GM19397 (cell line): Measurements from ENCODE around the gene PNPLA1.

Experiments used
- ATAC-seq: cut with Tn5 transposase; IDR thresholded peaks from one replicate; pipeline ENCODE4 v1.9.1; 2021; ENCODE audit warnings: mild to moderate bottlenecking, moderate library complexity; ENCODE audit not compliant: unreplicated experiment

The PNPLA1 gene

DNA sequence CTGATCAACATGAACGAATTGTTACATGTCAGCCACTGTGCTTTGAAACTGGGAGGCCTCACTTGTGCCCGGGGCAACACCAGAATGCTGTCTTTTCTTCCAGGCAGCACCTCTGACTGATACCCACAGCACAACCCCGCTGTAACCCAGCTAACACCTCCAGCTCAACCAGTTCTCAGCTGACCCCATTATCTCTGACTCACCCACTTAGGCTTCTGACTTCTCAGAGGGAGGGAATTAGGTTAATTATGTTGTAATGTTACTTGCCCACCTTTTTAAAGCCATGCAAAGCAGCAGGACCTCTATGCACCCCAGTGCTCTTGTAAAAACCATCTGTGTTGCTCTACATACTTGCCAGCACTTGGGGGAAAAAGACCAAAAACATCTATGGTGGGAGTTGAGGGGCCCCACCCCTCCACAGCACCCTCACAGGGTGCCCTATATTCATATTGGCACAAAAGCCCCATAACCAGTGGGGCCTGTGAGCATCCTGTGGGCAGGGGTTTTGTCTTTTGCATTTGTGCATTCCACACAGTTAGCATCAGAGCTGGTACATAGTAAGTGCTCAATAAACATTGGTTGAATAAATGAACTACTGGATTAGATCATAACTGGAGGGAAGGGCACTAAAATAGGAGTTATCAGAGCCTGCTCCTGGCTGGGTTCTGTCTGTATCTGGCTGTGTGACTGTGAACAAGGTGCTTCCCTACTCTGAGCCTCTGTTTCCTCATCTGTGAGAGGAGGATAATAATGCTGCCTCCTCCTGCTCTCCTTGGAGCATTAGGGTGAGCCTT, 44.6 kb downstream of the PNPLA1 start:
- ATAC-seq = no peak

DNA sequence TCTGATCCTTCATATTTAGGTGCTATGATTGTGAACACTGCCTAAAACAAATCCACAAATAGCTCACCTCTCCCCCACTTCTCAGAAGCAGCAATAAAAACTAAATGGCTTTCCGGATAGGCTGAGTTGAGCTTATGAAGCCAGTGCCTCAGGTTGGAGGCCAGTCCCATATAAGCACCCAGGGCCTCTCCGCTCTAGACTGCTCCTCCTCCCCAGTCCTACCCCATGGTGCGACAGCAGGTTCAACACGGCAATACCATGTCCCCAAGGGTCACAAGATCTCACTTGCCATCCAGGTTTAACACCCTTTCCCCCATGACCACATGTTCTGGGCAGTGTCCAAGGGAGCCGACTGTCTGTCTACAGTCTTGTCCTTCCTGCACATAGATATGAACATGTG, 46.1 kb downstream of the PNPLA1 start:
- ATAC-seq = no peak

DNA sequence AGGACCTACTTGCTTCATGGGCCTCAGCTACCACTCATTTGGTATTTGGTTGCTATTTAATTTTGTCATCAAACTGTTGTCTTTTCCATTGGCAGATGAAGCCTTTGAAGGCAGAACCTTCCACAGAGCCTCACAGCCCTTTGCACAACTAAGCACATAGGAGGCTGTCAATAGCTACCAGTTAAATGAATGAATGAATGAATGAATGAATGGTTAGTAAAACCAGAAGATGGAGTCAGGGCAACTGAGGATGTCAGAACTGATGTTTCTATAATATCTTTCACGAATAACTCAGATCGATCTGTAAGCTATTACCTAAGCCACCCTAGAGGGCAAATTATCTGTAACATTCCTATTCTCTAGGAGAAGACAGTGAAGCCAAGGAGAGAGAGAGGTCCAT, 47.8 kb downstream of the PNPLA1 start:
- ATAC-seq = no peak

GRCh38 chr6:36318690-36319435, 49.0 kb downstream of the PNPLA1 start:
- ATAC-seq = no peak

DNA sequence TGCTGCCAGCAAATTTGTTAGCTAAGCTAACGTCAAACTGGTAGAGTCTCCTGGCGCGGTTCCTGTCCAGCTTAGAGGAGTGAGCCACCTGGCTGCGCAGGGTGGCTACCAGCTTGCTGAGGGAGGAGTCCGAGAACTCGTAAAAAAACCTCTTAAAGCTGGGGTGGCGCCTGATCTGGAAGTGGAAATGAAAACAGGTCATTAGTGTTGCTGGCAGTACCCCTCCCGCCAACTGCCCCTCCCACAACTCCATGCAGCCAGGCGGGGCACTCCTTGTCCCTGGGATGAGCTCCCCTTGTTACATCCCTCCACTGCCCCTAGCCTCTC, 49.5 kb downstream of the PNPLA1 start:
- ATAC-seq = no peak

- ATAC-seq = no peak
Observed at GRCh38 chr6:36319821-36320220, 50.0 kb downstream of the PNPLA1 start.

DNA sequence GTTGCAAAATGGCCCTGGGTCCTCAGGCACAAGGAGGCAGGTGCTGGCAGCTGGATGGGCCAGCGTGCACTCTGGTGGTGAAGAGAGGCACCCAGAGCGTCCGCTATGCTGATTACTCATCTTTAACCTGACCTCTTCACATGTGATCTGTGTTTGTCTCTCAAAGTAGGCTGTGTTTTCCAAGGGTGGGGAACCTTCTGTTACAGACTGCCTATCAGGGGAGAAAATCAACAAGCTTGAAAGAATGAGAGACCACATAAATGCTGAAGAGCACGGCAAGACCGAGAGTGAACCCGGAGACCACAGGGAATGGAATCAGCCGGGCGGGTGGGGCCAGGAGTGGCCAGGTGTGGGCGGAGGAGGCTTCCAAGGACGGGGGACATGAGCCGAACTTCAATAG, 50.6 kb downstream of the PNPLA1 start:
- no peak for ATAC-seq

GRCh38 chr6:36322591-36322990, 52.7 kb downstream of the PNPLA1 start:
- ATAC-seq = no peak

- no peak for ATAC-seq
Observed at GRCh38 chr6:36323062-36323461, 53.2 kb downstream of the PNPLA1 start.

DNA sequence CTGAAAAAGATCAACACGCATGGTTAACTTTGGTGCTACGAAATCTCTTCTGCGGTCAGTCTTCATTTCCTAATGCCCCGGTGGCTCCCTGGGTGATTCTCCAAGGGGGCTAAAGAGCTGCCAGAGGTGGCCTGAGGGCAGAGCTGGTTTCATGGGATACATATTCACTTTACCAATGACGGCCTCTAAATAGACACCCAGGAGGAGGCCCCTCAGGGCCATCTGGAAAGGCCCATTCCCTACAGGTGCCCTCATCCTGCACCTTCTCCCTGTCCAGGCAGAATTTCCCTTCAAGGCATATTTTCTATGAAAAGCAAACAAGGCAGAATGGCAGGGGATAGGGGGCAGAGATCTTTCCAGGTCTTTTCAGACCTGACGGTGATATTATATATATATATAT, 54.3 kb downstream of the PNPLA1 start:
- no peak for ATAC-seq

DNA sequence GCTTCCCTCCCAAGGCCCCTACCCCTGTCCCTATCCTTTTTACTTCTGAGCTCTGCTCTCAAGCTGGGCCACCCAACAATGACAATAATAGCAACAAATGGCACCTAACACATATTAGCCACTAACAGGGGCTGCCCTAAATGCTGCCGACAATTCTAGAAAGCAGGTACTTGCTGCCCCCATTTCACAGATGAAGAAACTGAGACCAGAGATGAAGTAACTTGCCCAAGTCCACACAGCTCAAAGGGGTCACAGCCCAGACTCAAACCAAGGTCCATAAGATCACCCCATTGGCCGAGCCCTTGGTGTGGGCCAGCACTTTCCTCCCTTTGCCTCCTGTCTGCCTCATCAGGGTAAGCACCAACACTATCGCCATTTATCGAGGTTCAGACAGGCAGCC, 54.9 kb downstream of the PNPLA1 start:
- ATAC-seq = no peak

- no peak for ATAC-seq
Observed at GRCh38 chr6:36326356-36326995, 56.6 kb downstream of the PNPLA1 start.

DNA sequence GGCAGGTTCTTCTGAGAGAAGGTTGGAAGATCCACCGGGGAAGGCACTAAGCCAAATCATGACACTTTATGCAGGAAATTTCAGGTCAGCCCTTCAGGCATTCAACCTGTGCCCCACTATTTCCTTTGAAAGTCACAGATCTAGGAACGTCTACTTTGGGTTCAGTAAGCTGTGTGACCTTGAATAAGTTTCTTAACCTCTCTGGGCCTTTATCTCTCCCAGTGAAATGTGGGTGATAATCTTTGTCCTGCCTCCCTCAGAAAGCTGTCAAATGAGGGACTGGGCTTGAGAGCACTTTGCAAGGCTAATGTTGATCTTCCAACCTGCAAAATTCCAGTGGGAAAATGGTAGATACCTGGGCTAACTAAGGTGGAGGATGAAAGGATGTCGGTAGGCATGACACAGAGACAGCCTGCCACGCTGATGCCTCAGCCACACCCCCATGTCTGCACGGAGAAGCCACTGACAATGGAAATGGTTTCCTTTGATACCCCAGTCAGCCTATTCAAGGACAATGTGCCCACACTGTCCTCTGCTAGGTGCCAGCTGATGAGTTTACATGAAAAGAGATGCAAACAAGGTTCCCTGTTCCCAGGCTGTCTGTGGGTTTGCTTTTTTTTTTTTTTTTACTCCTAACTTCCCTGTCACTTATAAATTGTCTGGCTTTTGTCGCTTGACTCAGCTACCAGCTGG, 57.5 kb downstream of the PNPLA1 start:
- ATAC-seq = no peak

- ATAC-seq = no peak
Observed at GRCh38 chr6:36327919-36328236, 58.0 kb downstream of the PNPLA1 start.

DNA sequence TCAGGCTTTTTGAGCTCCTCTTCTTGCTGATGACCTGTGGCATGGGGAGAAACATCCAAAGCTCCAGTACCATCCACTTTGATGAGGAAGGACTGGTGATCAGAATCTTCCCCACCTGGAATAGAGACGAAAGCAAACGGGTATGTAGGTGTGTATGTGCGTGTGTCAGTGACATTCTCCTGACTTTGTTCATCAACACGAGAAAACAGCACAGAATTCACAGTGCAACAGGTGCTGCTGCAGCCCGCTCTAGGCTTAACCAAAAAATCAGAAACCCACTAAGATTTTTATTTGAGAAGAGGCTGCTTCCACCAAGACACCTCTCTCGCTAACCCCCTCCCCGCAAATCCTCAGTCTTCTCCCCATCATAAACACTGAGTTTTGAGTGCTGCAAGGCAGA, 58.7 kb downstream of the PNPLA1 start:
- ATAC-seq = no peak

DNA sequence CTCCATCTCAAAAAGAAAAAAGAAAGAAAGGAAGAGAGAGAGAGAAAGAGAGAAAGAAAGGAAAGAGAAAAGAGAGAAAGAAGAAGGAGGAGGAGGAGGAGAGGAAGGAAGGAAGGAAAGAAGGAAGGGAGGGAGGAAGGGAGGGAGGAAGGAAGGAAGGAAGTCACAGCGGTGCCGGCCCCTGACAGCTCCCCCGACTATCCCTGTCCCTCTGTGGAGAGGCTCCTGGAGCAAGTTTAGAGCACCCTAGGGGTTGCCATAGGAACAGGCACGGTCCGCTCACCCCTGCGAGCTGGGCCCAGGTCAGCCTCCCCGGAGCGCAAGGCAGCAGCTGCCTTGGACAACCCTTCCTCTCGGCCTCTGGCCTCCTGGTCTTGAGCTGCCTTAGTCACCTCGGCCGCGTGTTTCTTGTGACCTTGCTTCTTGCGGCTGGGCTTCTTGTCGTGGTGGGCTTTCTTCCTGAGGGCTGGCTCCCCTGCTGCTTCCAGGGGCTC, 60.0 kb downstream of the PNPLA1 start:
- ATAC-seq = no peak

GRCh38 chr6:36330366-36330765, 60.5 kb downstream of the PNPLA1 start:
- no peak for ATAC-seq

DNA sequence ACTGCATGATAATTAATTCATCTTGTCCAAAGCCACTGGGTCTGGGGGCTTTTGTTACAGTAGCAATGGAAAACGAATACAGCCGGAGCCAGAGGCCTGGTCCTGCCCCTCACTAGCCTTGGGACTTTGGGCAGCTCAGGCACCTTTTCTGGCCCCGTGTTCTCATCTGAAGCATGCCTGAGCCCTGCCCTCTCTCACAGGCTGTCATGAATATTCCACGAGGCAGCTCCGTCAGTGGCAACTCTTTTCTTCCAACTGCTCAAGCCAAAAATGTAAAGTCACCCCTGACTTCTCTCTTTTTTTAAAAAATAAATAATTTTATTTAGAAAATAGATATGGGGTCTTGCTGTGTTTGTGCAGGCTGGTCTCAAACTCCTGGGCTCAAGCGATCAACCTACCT, 61.5 kb downstream of the PNPLA1 start:
- ATAC-seq = no peak

- ATAC-seq = no peak
Observed at GRCh38 chr6:36333171-36333895, 63.5 kb downstream of the PNPLA1 start.

DNA sequence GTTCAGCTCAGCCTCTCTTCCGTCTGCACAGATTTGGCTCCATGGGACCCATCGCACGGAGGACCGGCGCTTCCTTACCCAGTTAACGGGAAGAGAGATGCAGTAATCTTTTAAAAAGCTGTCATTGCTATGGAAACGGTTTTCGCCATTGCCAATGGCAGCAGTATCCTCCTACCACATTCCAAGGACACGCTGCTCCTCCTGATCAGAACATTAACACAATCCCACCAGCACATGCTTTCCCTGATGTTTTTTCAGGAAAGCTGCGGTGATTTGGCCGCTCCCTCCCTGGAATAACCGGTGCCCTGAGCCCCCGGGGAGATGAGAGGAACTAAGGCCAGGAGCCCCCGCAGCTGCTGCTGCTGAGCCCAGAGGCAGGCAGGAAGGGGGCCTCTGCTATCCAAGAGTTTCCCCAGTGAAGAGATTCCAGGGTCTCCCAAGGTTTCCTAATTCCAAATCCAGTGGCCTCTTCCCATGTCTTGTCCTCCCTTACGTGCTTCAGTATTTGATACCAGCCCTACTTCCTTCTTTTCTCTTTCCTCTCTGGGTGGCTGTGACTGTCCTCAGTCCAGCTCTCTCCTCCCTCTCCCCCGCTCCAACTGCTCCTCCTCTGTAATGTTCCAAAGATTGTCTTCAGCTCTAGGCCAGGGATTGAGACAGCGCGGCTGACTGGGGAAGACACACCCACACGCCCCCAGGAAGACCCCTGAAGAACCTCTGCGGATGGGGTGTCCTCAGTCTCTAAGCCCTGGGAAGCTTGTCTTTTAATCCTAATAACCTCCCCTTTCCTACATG, 64.3 kb downstream of the PNPLA1 start:
- no peak for ATAC-seq
